Ishikawa (cell line): ENCODE data around the gene CDC42BPG.

Source experiments
- REST ChIP-seq: IDR thresholded peaks from 2 replicates; pipeline ENCODE4 v1.6.1; 2012; ENCODE audit warnings: low read depth, mild to moderate bottlenecking
- USF1 ChIP-seq: IDR thresholded peaks from 2 replicates; pipeline ENCODE4 v1.6.1; 2012

GRCh38 chr11:64803846-64804345 lies 40.6 kb downstream of the CDC42BPG start:
- TF ChIP-seq USF1: no peak
- TF ChIP-seq REST: no peak
